Cardiac muscle cell (in vitro differentiated cells and primary cell): ENCODE measurements around the gene UGDH. TPM values are rescaled to one million over a fixed set of nuclear protein-coding genes. Genes with fewer than 3 reads are reported as not detected.

Experiments used
- DNase-seq, 2 donors: peaks; one replicate each; pipeline versions ENCODE4 v3.0.0 to v3.0.0-alpha.2; 2010 to 2017; ENCODE audit warnings: low read depth in 1 of 2, low spot score in 1 of 2
- H3K27ac ChIP-seq: fragments of 200-600 bp; sonication (generic); 2 replicates; pipeline ENCODE4 v1.5.1; 2016
- H3K27me3 ChIP-seq: fragments of 200-600 bp; sonication (generic); 2 replicates; pipeline ENCODE4 v1.6.0; 2016; ENCODE audit warnings: control low read depth
- H3K36me3 ChIP-seq: fragments of 200-600 bp; sonication (generic); 2 replicates; pipeline ENCODE4 v1.5.1; 2016; ENCODE audit warnings: control low read depth
- H3K4me1 ChIP-seq: fragments of 200-600 bp; sonication (generic); 2 replicates; pipeline ENCODE4 v1.8.1; 2017; ENCODE audit warnings: low read depth, mild to moderate bottlenecking, mixed run types
- H3K4me3 ChIP-seq: fragments of 200-600 bp; sonication (generic); 2 replicates; pipeline ENCODE4 v1.5.1; 2016; ENCODE audit warnings: mild to moderate bottlenecking
- H3K9me3 ChIP-seq: fragments of 200-600 bp; sonication (generic); 2 replicates; pipeline ENCODE4 v1.5.1; 2017; ENCODE audit warnings: low read depth, mild to moderate bottlenecking, control low read depth
- polyA plus RNA-seq: library from polyadenylated mRNA; unstranded; fragments of >200 nt; fragmentation: Nextera tagmentation; extraction: Ambion mirVana; gene quantifications from 2 replicates; pipeline ENCODE4 v1.2.1, GENCODE V29; 2016
- total RNA-seq: library from RNA; depleted of rRNA; stranded (reverse); fragments of >200 nt; gene quantifications from 2 replicates; pipeline ENCODE4 v1.2.3, GENCODE V29; 2016
- TF ChIP-seq, protein P1 (sequence below): IDR thresholded peaks from 2 replicates; pipeline ENCODE4 v1.5.1; 2012; ENCODE audit warnings: low read depth, mild to moderate bottlenecking, low read length

UGDH gene
- total and polyA plus RNA-seq, 2 experiments from 2014 or later = 26.1 to 85.6 TPM

DNA sequence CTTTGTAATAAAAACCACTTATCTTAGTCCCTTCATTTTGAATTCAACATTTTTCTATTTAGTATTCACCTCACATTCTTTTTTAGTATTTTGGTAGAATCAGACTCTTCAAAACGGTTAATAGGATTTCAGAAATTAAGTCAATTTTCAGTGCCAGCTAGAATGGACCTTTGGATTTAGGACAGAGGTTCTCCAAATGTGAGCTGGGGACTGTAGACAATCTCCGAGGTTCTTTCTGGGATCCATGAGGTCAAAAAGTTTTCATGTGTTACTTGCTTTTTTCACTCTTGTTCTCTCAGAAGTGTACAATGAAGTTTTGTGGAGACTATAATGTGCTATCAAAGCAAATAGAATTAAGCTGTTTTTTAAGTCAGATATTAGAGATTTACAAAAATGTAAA lies 2.3 kb upstream of the UGDH start:
- no peaks in the 10 kb centered on the region for H3K4me1 ChIP-seq
- peaks cover 4% of the 10 kb centered on the region for H3K36me3 ChIP-seq
- no peaks in the 10 kb centered on the region for H3K27me3 ChIP-seq
- no peaks in the 10 kb centered on the region for H3K9me3 ChIP-seq
- TF ChIP-seq, protein P1, sequence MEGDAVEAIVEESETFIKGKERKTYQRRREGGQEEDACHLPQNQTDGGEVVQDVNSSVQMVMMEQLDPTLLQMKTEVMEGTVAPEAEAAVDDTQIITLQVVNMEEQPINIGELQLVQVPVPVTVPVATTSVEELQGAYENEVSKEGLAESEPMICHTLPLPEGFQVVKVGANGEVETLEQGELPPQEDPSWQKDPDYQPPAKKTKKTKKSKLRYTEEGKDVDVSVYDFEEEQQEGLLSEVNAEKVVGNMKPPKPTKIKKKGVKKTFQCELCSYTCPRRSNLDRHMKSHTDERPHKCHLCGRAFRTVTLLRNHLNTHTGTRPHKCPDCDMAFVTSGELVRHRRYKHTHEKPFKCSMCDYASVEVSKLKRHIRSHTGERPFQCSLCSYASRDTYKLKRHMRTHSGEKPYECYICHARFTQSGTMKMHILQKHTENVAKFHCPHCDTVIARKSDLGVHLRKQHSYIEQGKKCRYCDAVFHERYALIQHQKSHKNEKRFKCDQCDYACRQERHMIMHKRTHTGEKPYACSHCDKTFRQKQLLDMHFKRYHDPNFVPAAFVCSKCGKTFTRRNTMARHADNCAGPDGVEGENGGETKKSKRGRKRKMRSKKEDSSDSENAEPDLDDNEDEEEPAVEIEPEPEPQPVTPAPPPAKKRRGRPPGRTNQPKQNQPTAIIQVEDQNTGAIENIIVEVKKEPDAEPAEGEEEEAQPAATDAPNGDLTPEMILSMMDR = no peak
- no peak overlapping the region for H3K27ac ChIP-seq
- DNase-seq = no peak
- no peak overlapping the region for H3K4me3 ChIP-seq

DNA sequence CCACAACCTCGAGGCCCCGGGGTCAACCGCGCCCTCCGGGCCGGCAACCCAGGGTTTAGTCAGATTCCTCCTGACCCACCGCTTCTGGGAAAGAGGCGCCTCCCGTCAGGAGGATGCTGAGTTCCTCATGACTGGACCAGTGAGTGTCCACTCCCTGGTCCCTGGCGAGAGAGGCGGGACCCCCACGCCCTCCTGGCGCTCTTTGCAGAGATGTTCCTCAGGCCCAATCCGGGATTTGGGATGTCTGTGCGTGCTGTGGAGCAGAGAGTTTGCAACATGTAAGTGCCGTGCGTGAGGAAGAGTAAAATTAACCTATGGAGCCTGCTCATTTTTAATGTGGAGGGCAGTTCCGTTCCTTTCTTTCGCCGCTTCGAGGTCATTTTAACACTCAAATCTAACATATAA lies 824 bp upstream of the UGDH start:
- Histone ChIP-seq H3K27me3 (no peaks in the 10 kb centered on the region), H3K9me3 (no peaks in the 10 kb centered on the region), H3K36me3 (peaks cover 4% of the 10 kb centered on the region), H3K4me1 (no peaks in the 10 kb centered on the region), H3K27ac (peak overlapping the region; percentile 96), H3K4me3 (peak overlapping the region; percentile 73)
- peak in 1 of 2 donors; percentile 84 for DNase-seq
- TF ChIP-seq, protein P1 = no peak

DNA sequence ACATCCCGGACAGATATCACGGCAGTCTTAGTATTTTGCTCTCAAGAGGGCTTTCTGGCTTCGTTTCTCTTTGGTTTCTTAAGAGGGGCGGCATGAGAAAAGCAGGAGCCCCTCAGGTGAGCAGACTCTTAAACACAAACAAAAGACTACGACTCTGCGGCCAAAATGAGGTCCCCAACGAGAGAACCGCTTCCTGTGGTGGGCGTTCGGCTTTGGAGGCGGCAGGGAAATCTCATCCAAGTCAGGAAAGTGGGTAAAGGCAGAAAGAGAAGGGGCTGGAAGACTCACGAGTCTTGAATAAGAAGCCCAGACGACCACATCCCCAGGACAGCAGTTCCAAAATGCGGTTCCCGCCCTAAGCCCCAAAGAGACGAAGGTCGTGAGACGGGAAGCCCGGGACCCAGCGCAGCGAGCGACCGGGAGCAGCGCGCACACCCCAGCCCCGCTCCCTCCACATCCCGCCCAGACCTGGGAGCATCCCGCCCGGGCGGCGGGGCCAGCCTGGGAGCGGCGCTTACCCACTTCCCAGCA lies 409 bp downstream of the UGDH start:
- Histone ChIP-seq H3K4me1 (no peaks in the 10 kb centered on the region), H3K4me3 (peak overlapping the region; percentile 73), H3K36me3 (peaks cover 2% of the 10 kb centered on the region), H3K9me3 (no peaks in the 10 kb centered on the region), H3K27me3 (no peaks in the 10 kb centered on the region), H3K27ac (peak overlapping the region; percentile 96)
- TF ChIP-seq, protein P1 = no peak
- DNase-seq = no peak

DNA sequence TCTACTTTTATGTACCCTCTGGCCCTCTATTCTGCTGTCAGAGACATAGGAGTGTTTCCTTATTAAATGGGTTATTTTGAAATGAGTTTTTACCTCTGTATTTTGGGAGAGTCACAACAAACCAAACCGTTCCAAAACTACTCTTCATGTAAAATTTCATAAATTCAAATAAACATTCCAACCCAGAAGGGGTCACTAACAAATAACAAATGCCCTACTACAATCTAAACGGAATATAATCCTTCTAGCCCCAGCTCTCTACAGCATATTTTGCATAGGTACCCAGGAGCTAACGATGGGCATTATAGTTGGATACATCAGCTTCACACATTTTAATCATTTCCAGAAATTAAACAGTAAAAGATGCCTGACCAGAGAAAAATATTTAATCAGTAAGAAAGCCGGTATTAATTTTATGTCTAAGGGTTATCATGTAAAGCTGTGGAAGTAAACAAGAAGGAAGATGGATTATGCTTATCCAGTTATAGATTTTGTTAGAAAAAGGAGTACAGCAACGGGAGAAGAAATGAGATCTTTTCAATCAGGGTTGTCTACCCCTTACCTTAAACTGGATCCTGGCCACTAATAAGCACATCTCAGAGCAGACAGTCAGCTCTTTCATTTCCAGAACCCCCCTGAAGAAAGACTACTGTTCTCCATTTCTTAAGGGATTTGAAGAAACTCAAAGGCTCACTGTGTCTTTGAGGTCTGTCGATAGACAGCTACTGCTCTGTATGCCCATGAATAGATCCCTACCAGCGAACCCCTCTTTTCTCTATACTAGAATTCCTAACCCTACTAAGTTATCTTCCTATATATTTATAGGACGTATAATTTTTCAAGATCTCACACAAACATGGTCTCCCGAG lies 1.2 kb downstream of the UGDH start:
- no peaks in the 10 kb centered on the region for H3K36me3 ChIP-seq
- DNase-seq = peak in 1 of 2 donors; percentile 6
- H3K27me3 ChIP-seq = no peaks in the 10 kb centered on the region
- H3K27ac ChIP-seq = peak overlapping the region; percentile 96
- H3K9me3 ChIP-seq = no peaks in the 10 kb centered on the region
- H3K4me1 ChIP-seq = no peaks in the 10 kb centered on the region
- TF ChIP-seq, protein P1 = no peak
- H3K4me3 ChIP-seq = peak overlapping the region; percentile 73

DNA sequence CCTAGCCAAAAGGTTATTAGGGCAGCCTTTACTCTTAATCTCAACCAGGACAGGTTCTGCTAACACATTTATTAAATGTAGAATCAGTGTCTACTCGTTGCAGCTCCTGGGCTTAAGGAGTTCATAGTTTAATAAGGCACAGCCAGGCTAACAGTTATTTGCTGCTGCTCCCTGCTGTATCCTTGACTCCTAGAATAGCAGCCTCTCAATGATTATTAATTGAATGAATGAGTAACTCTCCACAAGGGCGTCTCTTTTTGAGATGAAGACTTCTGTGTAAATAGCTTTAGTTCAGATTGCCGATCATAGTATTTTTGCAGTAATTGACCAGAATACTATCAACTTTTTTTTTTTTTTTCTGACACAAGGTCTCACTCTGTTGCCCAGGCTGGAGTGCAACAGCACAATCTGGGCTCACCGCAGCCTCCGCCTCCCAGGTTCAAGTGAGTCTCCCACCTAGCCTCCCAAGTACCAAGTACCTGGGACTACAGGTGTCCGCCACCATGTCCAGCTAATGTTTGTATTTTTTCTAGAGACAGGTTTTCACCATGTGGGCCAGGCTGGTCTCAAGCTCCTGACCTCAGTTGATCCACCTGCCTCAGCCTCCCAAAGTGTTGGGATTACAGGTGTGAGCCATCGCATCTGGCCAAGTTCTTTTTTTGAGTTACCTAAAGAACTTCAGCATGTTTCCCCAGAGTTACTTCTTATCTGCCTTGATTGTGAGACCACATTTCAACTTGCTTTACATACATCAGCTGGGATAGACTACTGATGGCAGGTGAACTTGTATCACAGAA lies 2.9 kb downstream of the UGDH start:
- H3K27ac ChIP-seq = no peak overlapping the region
- no peak overlapping the region for H3K4me3 ChIP-seq
- H3K36me3 ChIP-seq = peaks cover 6% of the 10 kb centered on the region
- TF ChIP-seq, protein P1 = no peak
- H3K9me3 ChIP-seq = no peaks in the 10 kb centered on the region
- H3K27me3 ChIP-seq = no peaks in the 10 kb centered on the region
- DNase-seq = no peak
- no peaks in the 10 kb centered on the region for H3K4me1 ChIP-seq
